BLaER1 treated with 17β-estradiol and CSF1 and Interleukin-3, amounts not matched to agents 10 nM and 100 nM (cell line): ENCODE results near the gene ENC1.

Source experiments
- H3K27ac ChIP-seq, 11 experiments: shearing (Covaris generic); formaldehyde crosslinking; 2 replicates each; pipeline ENCODE4 v1.8.1; 2022
- H3K27me3 ChIP-seq, 11 experiments: shearing (Covaris generic); formaldehyde crosslinking; 2 replicates each; pipeline ENCODE4 v1.8.1; 2022
- H3K36me3 ChIP-seq, 11 experiments: shearing (Covaris generic); formaldehyde crosslinking; 2 replicates each; pipeline ENCODE4 v1.8.1; 2022
- H3K4me1 ChIP-seq, 10 experiments: shearing (Covaris generic); formaldehyde crosslinking; 2 replicates each; pipeline ENCODE4 v1.8.1; 2022
- H3K4me2 ChIP-seq, 11 experiments: shearing (Covaris generic); formaldehyde crosslinking; 2 replicates each; pipeline ENCODE4 v1.8.1; 2022
- H3K4me3 ChIP-seq, 10 experiments: shearing (Covaris generic); formaldehyde crosslinking; 2 replicates each; pipeline ENCODE4 v1.8.1; 2022
- H3K9ac ChIP-seq, 11 experiments: shearing (Covaris generic); formaldehyde crosslinking; 2 replicates each; pipeline ENCODE4 v1.8.1; 2022
- H3K9me3 ChIP-seq, 11 experiments: shearing (Covaris generic); formaldehyde crosslinking; replicated peaks in 1 of 11; 2 replicates each; pipeline ENCODE4 v1.8.1; 2022
- H4K20me1 ChIP-seq, 11 experiments: shearing (Covaris generic); formaldehyde crosslinking; 2 replicates each; pipeline ENCODE4 v1.8.1; 2022
- Cebpa-rat ChIP-seq, 11 experiments: shearing (Covaris generic); IDR thresholded peaks; 2 replicates each; pipeline ENCODE4 v1.8.1; 2022

The ENC1 gene

GRCh38 chr5:74580729-74581109, 59.8 kb downstream of the ENC1 start:
- Histone ChIP-seq H3K27ac (no peak overlapping the region), H4K20me1 (no peaks in the 10 kb centered on the region), H3K27me3 (no peaks in the 10 kb centered on the region), H3K4me3 (no peak overlapping the region), H3K9me3 (no peaks in the 10 kb centered on the region), H3K9ac (no peak overlapping the region), H3K4me1 (peaks cover 6 to 23% (median 16%) of the 10 kb centered on the region in 10 experiments; a peak in 18 of 20 replicates), H3K4me2 (no peak overlapping the region), H3K36me3 (no peaks in the 10 kb centered on the region)
- no peak for TF ChIP-seq Cebpa-rat (IDR thresholded peaks at IDR 0.05)

GRCh38 chr5:74579215-74579614, 61.3 kb downstream of the ENC1 start:
- Histone ChIP-seq H4K20me1 (no peaks in the 10 kb centered on the region), H3K27me3 (no peaks in the 10 kb centered on the region), H3K4me3 (no peak overlapping the region), H3K4me1 (peaks cover 6 to 27% (median 17%) of the 10 kb centered on the region in 10 experiments; a peak in 18 of 20 replicates), H3K4me2 (no peak overlapping the region), H3K9ac (no peak overlapping the region), H3K9me3 (no peaks in the 10 kb centered on the region), H3K27ac (no peak overlapping the region), H3K36me3 (no peaks in the 10 kb centered on the region)
- TF ChIP-seq Cebpa-rat (IDR thresholded peaks at IDR 0.05): no peak

GRCh38 chr5:74578356-74579044, 62.0 kb downstream of the ENC1 start:
- Histone ChIP-seq H3K27me3 (no peaks in the 10 kb centered on the region), H4K20me1 (no peaks in the 10 kb centered on the region), H3K9me3 (no peaks in the 10 kb centered on the region), H3K27ac (no peak overlapping the region), H3K4me1 (peaks cover 6 to 27% (median 17%) of the 10 kb centered on the region in 10 experiments; a peak in 18 of 20 replicates), H3K4me2 (no peak overlapping the region), H3K36me3 (no peaks in the 10 kb centered on the region), H3K9ac (no peak overlapping the region), H3K4me3 (no peak overlapping the region)
- TF ChIP-seq Cebpa-rat (IDR thresholded peaks at IDR 0.05): no peak
